Dendritic cell treated with granulocyte-macrophage colony-stimulating factor and Interleukin-4, amounts not matched to agents 40 ng/mL and 50 ng/mL, for 4 days (primary cell): ENCODE data around the gene TBX21.
A peak's percentile ranks its signal among the peaks of the same experiment; 100 is the strongest.

Experiments used
- H3K27ac Mint-ChIP-seq: one replicate; pipeline ENCODE4 v1.8.0; 2022; ENCODE audit warnings: mild to moderate bottlenecking, mixed read lengths
- H3K27me3 Mint-ChIP-seq: one replicate; pipeline ENCODE4 v1.8.0; 2022; ENCODE audit warnings: mild to moderate bottlenecking, mixed read lengths
- H3K36me3 Mint-ChIP-seq: one replicate; pipeline ENCODE4 v1.8.0; 2022; ENCODE audit warnings: low read depth, mixed read lengths
- H3K4me1 Mint-ChIP-seq: one replicate; pipeline ENCODE4 v1.8.0; 2022; ENCODE audit warnings: low read depth, mixed read lengths
- H3K4me3 Mint-ChIP-seq: one replicate; pipeline ENCODE4 v1.8.0; 2022; ENCODE audit warnings: mild to moderate bottlenecking, moderate library complexity, mixed read lengths
- H3K9me3 Mint-ChIP-seq: one replicate; pipeline ENCODE4 v1.8.0; 2022; ENCODE audit warnings: mixed read lengths
- intact Hi-C: fragments of 100-400 bp; cut with micrococcal nuclease; formaldehyde crosslinking; loops from one replicate; pipeline ENCODE4 v1.15.0; 2022

Gene TBX21

GRCh38 chr17:47703191-47703591 is 29.8 kb upstream of the TBX21 start:
- Mint-ChIP-seq H3K27ac (no peak overlapping the region), H3K4me1 (peaks cover 74% of the 10 kb centered on the region), H3K27me3 (peaks cover 18% of the 10 kb centered on the region), H3K36me3 (peaks cover 70% of the 10 kb centered on the region), H3K9me3 (no peaks in the 10 kb centered on the region), H3K4me3 (no peak overlapping the region)
- intact Hi-C loops: no loop called here

GRCh38 chr17:47703671-47704070 is 29.4 kb upstream of the TBX21 start:
- H3K27me3 Mint-ChIP-seq: peaks cover 18% of the 10 kb centered on the region
- intact Hi-C loops: no loop called here
- H3K36me3 Mint-ChIP-seq: peaks cover 69% of the 10 kb centered on the region

GRCh38 chr17:47704116-47704515 is 28.9 kb upstream of the TBX21 start:
- peaks cover 66% of the 10 kb centered on the region for H3K4me1 Mint-ChIP-seq
- H3K9me3 Mint-ChIP-seq: no peaks in the 10 kb centered on the region
- intact Hi-C loops: no loop called here
- H3K36me3 Mint-ChIP-seq: peaks cover 66% of the 10 kb centered on the region
- H3K4me3 Mint-ChIP-seq: no peak overlapping the region
- peak overlapping the region; percentile 25 for H3K27ac Mint-ChIP-seq
- peaks cover 18% of the 10 kb centered on the region for H3K27me3 Mint-ChIP-seq

More at GRCh38 chr17:47703671-47704070, 29.4 kb upstream of the TBX21 start:
- Mint-ChIP-seq H3K9me3 (no peaks in the 10 kb centered on the region), H3K27ac (no peak overlapping the region), H3K4me3 (no peak overlapping the region), H3K4me1 (peaks cover 69% of the 10 kb centered on the region)

GRCh38 chr17:47704736-47705135 is 28.3 kb upstream of the TBX21 start:
- Mint-ChIP-seq H3K27me3 (peaks cover 18% of the 10 kb centered on the region), H3K9me3 (no peaks in the 10 kb centered on the region), H3K4me1 (peaks cover 66% of the 10 kb centered on the region), H3K27ac (peak overlapping the region; percentile 25), H3K4me3 (no peak overlapping the region), H3K36me3 (peaks cover 66% of the 10 kb centered on the region)
- intact Hi-C loops: no loop called here

- Mint-ChIP-seq H3K4me1 (peaks cover 66% of the 10 kb centered on the region), H3K36me3 (peaks cover 66% of the 10 kb centered on the region), H3K4me3 (no peak overlapping the region), H3K27ac (no peak overlapping the region), H3K9me3 (no peaks in the 10 kb centered on the region), H3K27me3 (peaks cover 20% of the 10 kb centered on the region)
- intact Hi-C loops: no loop called here
Measured at GRCh38 chr17:47705536-47706530, 27.2 kb upstream of the TBX21 start.

GRCh38 chr17:47707056-47707804 is 25.8 kb upstream of the TBX21 start:
- Mint-ChIP-seq H3K9me3 (no peaks in the 10 kb centered on the region), H3K36me3 (peaks cover 64% of the 10 kb centered on the region), H3K4me1 (peaks cover 62% of the 10 kb centered on the region), H3K4me3 (no peak overlapping the region), H3K27me3 (peaks cover 20% of the 10 kb centered on the region), H3K27ac (peak overlapping the region; percentile 9)
- intact Hi-C loops: no loop called here

- Mint-ChIP-seq H3K4me1 (peaks cover 57% of the 10 kb centered on the region), H3K36me3 (peaks cover 59% of the 10 kb centered on the region), H3K4me3 (no peak overlapping the region), H3K27me3 (peaks cover 23% of the 10 kb centered on the region), H3K9me3 (no peaks in the 10 kb centered on the region), H3K27ac (no peak overlapping the region)
- intact Hi-C loops: no loop called here
Measured at GRCh38 chr17:47707884-47708283, 25.2 kb upstream of the TBX21 start.

- Mint-ChIP-seq H3K4me3 (no peak overlapping the region), H3K36me3 (peaks cover 59% of the 10 kb centered on the region), H3K4me1 (peaks cover 52% of the 10 kb centered on the region), H3K27me3 (peaks cover 28% of the 10 kb centered on the region), H3K9me3 (no peaks in the 10 kb centered on the region), H3K27ac (no peak overlapping the region)
- intact Hi-C loops: no loop called here
Measured at GRCh38 chr17:47708312-47708863, 24.6 kb upstream of the TBX21 start.

- Mint-ChIP-seq H3K27ac (no peak overlapping the region), H3K9me3 (no peaks in the 10 kb centered on the region), H3K36me3 (peaks cover 59% of the 10 kb centered on the region), H3K4me1 (peaks cover 45% of the 10 kb centered on the region), H3K27me3 (peaks cover 34% of the 10 kb centered on the region), H3K4me3 (no peak overlapping the region)
- intact Hi-C loops: no loop called here
Measured at GRCh38 chr17:47708864-47709541, 24.0 kb upstream of the TBX21 start.

GRCh38 chr17:47709594-47709993 is 23.4 kb upstream of the TBX21 start:
- intact Hi-C loops: no loop called here
- peaks cover 39% of the 10 kb centered on the region for H3K4me1 Mint-ChIP-seq
- peaks cover 34% of the 10 kb centered on the region for H3K27me3 Mint-ChIP-seq
- H3K4me3 Mint-ChIP-seq: no peak overlapping the region
- H3K36me3 Mint-ChIP-seq: peaks cover 53% of the 10 kb centered on the region
- H3K27ac Mint-ChIP-seq: no peak overlapping the region
- H3K9me3 Mint-ChIP-seq: no peaks in the 10 kb centered on the region

GRCh38 chr17:47711366-47712099 is 21.5 kb upstream of the TBX21 start:
- peaks cover 20% of the 10 kb centered on the region for H3K4me1 Mint-ChIP-seq
- no peak overlapping the region for H3K4me3 Mint-ChIP-seq
- H3K27ac Mint-ChIP-seq: no peak overlapping the region
- intact Hi-C loops: no loop called here
- H3K36me3 Mint-ChIP-seq: peaks cover 37% of the 10 kb centered on the region
- no peaks in the 10 kb centered on the region for H3K9me3 Mint-ChIP-seq
- peaks cover 31% of the 10 kb centered on the region for H3K27me3 Mint-ChIP-seq

- Mint-ChIP-seq H3K4me3 (no peak overlapping the region), H3K27me3 (peaks cover 41% of the 10 kb centered on the region), H3K9me3 (no peaks in the 10 kb centered on the region), H3K36me3 (peaks cover 37% of the 10 kb centered on the region), H3K27ac (no peak overlapping the region), H3K4me1 (peaks cover 11% of the 10 kb centered on the region)
- intact Hi-C loops: no loop called here
Measured at GRCh38 chr17:47712330-47713023, 20.6 kb upstream of the TBX21 start.
